ENCODE measurements around the gene SDSL.

SDSL gene

GRCh38 chr12:113422030-113422885 is at the start of gene SDSL:
TSS of gene SDSL (plus strand) at chr12:113422380. CDS start at chr12:113427983, 5,603 bp downstream.
- DNase-seq (ENCODE audit: low read depth), result peak; percentile 39

- no peak for DNase-seq (ENCODE audit: low read depth)
These were observed 48.7 kb upstream of the SDSL start for GRCh38 chr12:113373440-113373839.

DNA sequence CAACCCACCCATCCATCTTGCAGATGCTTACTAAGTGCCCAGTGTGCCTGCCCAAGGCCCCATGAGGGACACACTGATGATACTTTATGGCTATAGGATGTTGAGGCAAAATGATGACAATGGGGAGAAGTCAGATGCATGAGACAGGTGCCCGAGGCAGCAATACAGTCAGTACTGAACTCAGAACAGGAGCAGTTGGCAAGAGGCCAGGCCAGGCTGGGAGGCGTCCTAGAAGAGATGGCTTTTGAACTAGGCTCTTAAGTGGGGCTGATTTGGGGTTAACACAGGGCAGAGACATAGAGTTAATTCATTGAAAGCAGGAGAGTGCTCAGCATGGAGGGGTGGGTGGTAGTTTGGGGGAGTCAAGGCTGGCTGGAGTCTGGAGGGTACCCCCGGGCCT is 48.2 kb upstream of the SDSL start:
- no peak for DNase-seq (ENCODE audit: low read depth)

- DNase-seq (ENCODE audit: low read depth), result no peak
These were observed 47.3 kb upstream of the SDSL start for GRCh38 chr12:113374823-113375428.

GRCh38 chr12:113378291-113378690 is 43.9 kb upstream of the SDSL start:
- DNase-seq (ENCODE audit: low read depth), result no peak

- no peak for DNase-seq (ENCODE audit: low read depth)
These were observed 41.0 kb upstream of the SDSL start for GRCh38 chr12:113381220-113381619.

DNA sequence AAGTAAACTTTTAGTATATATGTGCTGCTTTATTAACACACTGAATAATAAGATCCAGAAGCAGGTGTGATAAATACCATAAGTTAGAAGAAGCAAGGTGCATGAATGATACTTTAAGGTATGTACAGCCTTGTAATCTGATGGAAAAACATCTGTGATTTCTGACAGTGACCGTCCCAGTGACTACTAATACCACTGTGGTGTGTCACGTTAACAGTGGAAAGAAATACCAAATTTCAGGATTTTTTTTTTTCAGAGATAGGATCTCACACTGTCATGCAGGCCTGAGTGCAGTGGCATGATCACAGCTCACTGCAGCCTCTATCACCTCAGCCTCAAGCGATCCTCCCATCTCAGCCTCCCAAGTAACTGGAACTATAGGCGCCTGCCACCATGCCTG is 40.0 kb upstream of the SDSL start:
- no peak for DNase-seq (ENCODE audit: low read depth)

- DNase-seq (ENCODE audit: low read depth), result no peak
These were observed 37.4 kb upstream of the SDSL start for GRCh38 chr12:113384778-113385177.

GRCh38 chr12:113385282-113385882 is 36.8 kb upstream of the SDSL start:
- no peak for DNase-seq (ENCODE audit: low read depth)

DNA sequence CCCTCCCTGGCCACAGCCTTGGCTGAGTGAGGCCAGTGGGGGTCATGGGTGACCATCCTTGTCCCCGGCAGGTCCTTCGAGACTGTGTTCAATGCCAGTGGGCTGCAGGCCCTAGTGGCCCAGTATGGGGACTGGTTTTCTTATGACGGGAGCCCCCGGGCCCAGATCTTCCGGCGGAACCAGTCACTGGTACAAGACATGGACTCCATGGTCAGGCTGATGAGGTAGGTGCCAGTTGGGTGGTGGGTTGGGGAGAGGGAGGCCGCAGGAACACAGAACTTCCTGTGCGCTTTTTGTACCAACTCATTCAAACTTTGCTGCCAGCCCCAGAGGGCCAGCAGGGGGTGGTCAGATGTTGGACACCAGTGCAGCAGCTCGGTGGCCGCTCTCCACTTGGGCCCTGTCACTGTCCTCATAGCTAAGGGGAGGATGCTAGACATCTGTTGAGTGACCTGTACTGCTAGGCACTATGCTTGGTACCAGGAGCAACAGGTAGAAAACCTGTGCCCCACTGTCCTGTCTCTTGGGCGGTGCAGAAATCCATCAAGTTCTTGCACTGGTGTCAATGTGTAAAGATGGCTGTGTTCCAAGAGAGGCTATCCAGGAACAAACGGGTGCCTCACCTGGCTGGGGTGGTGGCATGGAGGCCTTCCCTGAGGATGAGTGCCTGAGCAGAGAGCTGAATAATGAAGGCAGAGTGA is 35.2 kb upstream of the SDSL start:
- DNase-seq (ENCODE audit: low read depth), result no peak

DNA sequence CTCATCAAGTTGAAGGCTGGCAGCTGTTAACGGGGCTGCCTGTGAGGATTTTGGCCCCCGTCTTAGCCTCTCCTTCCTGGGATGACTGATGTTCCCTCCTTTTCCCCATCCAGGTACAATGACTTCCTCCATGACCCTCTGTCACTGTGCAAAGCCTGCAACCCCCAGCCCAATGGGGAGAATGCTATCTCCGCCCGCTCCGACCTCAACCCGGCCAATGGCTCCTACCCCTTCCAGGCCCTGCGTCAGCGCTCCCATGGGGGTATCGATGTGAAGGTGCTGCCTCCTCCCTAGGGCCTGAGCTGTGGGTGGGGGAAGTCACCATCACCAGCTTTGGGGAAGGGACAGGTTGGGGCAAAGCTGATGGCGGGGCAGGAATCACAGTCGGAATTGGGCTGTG is 34.5 kb upstream of the SDSL start:
- DNase-seq (ENCODE audit: low read depth), result no peak

DNA sequence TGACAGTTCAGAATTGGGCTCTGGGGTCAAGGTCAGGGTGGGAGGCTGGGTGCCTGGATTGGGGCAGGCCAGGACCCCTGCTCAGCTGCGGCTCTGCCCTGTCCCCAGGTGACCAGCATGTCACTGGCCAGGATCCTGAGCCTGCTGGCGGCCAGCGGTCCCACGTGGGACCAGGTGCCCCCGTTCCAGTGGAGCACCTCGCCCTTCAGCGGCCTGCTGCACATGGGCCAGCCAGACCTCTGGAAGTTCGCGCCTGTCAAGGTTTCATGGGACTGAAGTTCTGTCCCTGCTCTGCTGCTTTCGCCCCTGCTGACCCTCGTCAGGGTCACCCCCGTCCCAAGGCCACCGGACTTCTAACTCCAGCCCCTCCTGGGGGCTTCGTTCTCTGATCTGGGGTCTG is 33.8 kb upstream of the SDSL start:
- DNase-seq (ENCODE audit: low read depth), result no peak

GRCh38 chr12:113390064-113391043 is 31.8 kb upstream of the SDSL start:
- no peak for DNase-seq (ENCODE audit: low read depth)

DNA sequence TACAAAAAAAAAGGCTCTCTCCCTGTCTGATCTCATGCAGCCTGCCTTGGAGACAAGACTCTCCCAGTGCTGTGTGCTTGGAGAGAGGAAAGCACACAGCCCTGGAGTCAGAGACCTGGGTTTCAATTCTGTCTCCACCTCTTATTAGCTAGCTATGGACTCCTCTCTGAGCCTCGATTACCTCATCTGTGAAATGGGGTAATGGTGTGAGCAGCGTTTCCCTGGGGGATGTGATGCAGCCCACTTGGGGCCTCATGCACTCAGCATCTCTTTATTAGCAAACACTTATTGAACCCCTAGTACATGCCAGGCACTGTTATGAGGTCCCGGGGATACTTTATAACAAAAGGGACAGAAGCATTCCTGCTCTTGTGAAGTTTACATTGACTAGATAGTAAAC is 31.0 kb upstream of the SDSL start:
- DNase-seq (ENCODE audit: low read depth), result no peak

DNA sequence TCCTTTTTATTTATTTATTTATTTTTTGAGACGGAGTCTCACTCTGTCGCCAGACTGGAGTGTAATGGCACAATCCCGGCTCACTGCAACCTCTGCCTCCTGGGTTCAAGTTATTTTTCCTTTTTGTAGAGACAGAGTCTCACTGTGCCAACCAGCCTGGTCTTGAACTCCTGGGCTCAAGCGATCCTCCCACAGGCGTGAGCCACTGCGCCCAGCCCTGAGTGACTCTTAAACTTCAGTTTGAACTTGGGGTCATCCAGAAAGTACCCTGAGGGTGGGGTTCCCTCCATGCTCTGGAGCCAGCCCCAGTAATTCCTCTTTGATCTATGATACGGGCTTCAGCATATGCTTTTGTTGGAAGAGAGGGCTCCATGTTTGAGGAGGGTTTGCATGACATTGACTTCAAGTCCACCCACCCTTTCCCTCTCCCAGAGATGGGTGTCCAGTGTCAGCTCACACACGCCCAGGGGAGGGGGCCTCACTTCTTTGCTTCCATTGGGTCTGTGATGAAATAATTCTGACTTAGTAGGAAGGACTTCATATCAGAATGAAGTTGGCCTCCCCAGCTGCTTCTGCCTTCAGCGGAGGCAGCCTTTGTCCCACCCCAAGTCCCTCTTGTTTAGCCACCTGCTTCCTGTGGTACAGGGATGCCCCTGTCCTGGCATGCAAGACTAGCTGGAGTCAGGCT is 30.4 kb upstream of the SDSL start:
- no peak for DNase-seq (ENCODE audit: low read depth)

DNA sequence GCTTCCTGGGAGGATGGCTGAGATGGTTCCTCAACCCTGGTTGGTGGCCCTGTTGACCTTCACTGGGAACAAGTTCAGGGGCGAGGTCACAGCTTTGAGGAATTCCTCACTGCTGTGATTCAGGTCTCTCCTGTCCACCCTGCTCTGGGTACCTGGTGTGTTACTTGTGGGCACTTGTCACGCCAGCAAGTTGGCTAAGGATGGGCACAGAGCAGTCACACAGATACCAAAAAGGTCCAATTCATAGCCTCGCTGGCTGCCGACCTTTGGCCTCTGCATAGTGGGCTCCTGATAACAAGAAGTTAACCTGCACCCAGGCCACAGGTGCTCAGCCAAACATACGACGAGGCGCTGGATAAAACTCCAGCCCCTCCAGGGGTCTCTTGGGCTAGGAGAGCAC is 29.7 kb upstream of the SDSL start:
- no peak for DNase-seq (ENCODE audit: low read depth)

DNA sequence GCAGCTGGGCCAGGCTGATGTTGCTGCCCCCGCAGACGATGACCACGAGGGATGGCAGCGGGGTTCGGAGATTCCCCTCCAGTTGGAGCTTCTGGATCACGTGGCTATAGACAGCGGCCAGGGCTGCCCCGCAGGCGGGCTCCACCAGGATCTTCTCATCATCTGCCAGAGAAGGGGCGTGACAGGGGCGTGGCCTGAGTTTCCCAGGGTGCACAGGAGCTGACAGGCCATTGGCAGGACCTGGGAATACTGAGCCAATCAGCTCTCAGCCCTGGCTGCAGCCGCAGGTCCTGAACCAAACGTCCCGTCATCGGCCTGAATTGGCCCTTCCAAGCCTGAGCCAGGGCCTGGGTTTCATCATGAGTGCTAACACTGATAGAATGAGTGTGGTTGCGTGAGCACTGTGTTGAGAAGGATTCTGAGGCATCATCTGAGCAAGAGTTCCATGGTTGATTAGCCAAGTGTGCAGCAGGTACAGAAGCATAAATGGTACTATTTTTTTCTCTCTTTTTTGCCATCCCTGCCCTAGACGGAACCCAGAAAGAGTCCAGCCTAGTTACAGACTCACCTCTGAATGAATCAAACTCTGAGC is 29.1 kb upstream of the SDSL start:
- DNase-seq (ENCODE audit: low read depth), result no peak

DNA sequence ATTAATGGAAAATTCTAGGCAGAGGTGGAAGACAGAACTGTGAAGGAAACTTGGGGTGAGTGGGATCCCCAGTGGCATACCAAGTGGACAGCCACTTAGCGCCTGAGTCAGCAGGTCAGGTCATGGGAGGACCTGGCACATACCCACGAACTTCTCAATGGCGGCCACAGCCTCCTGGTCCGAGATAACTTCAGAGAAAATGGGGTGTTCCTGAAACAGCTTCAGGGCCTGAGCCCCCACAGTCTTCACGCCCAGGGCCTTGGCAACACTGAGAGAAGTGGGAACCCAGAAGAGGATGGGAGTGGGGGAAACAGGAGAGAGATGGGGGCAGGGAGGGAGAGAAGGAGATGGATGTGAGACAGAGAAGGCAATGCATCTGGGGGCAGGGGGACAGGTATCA is 28.4 kb upstream of the SDSL start:
- no peak for DNase-seq (ENCODE audit: low read depth)

- no peak for DNase-seq (ENCODE audit: low read depth)
These were observed 27.1 kb upstream of the SDSL start for GRCh38 chr12:113395119-113395518.

- DNase-seq (ENCODE audit: low read depth), result no peak
These were observed 26.0 kb upstream of the SDSL start for GRCh38 chr12:113396200-113396599.

Data from GM04503 (cell line).